ENCODE results near the gene CP. TPM values are rescaled to one million over a fixed set of nuclear protein-coding genes. Genes with fewer than 3 reads are reported as not detected.

The CP gene
- total and polyA plus RNA-seq, 10 donors = 16.1 to 121 (median 71.7) TPM

DNA sequence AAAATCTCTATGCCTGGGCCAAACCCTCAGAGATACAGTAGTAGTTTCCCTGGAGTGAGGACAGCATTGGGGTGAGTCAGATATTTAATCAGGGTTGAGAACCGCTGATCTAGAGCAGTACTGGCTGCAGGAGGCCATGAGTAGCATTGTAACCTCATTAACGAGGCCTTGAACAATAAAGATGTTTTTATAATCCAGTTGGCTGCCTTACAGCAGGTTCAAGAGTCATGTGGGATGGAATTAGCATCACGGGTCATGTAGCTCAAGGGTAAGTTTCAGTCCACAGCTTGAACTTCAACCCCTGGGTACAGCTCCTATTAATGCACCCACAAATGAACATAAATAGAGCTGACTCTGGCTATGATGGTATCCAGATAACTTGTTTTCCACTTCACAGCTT, 87.1 kb downstream of the CP start:
- DNase-seq = no peak
- Histone ChIP-seq H3K9me3 (no peaks in the 10 kb centered on the region), H3K27me3 (replicated peaks in 1 of 7) (no peaks in the 10 kb centered on the region), H3K4me1 (peaks cover 16 to 80% (median 34%) of the 10 kb centered on the region in 6 donors), H3K4me3 (no peak overlapping the region), H3K27ac (peak overlapping the region in 6 of 8 donors; percentile 7 to 41 (median 28)), H3K36me3 (peaks cover 0 to 9% (median 0%) of the 10 kb centered on the region in 6 donors)
- TF ChIP-seq POLR2AphosphoS5 (IDR thresholded peaks at IDR 0.05) = peak in 1 of 3 donors; percentile 59
- TF ChIP-seq, protein P1, sequence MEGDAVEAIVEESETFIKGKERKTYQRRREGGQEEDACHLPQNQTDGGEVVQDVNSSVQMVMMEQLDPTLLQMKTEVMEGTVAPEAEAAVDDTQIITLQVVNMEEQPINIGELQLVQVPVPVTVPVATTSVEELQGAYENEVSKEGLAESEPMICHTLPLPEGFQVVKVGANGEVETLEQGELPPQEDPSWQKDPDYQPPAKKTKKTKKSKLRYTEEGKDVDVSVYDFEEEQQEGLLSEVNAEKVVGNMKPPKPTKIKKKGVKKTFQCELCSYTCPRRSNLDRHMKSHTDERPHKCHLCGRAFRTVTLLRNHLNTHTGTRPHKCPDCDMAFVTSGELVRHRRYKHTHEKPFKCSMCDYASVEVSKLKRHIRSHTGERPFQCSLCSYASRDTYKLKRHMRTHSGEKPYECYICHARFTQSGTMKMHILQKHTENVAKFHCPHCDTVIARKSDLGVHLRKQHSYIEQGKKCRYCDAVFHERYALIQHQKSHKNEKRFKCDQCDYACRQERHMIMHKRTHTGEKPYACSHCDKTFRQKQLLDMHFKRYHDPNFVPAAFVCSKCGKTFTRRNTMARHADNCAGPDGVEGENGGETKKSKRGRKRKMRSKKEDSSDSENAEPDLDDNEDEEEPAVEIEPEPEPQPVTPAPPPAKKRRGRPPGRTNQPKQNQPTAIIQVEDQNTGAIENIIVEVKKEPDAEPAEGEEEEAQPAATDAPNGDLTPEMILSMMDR (IDR thresholded peaks at IDR 0.05 in 8 of 11, conservative IDR thresholded peaks at IDR 0.05 in 3 of 11) = no peak
- no peak for TF ChIP-seq POLR2A (IDR thresholded peaks at IDR 0.05)
- intact Hi-C loops (cut with DNase I; ENCODE audit: low total_unique reads) = no loop called here
- WGBS, 5 donors = 69 to 79% (median 74%) methylated on average over 3 of the region's 3 CpGs

GRCh38 chr3:149131589-149131988, 90.0 kb downstream of the CP start:
- H3K4me3 ChIP-seq = peak overlapping the region in 3 of 8 donors; percentile 93 to 99 (median 99)
- no peak for TF ChIP-seq POLR2AphosphoS5 (IDR thresholded peaks at IDR 0.05)
- TF ChIP-seq POLR2A (IDR thresholded peaks at IDR 0.05) = no peak
- TF ChIP-seq, protein P1 (IDR thresholded peaks at IDR 0.05 in 8 of 11, conservative IDR thresholded peaks at IDR 0.05 in 3 of 11) = no peak
- peaks cover 0 to 9% (median 0%) of the 10 kb centered on the region in 6 donors for H3K36me3 ChIP-seq
- H3K27ac ChIP-seq = peak overlapping the region in 6 of 8 donors; percentile 29 to 95 (median 91)
- H3K9me3 ChIP-seq = no peaks in the 10 kb centered on the region
- intact Hi-C loops (cut with DNase I; ENCODE audit: low total_unique reads) = no loop called here
- no peaks in the 10 kb centered on the region for H3K27me3 ChIP-seq (replicated peaks in 1 of 7)
- WGBS, 5 donors = 57 to 75% (median 68%) methylated on average over 4 of the region's 4 CpGs
- no peak for DNase-seq
- H3K4me1 ChIP-seq = peaks cover 16 to 78% (median 41%) of the 10 kb centered on the region in 6 donors

- WGBS, 5 donors = 0 to 1% (median 1%) methylated on average over 31 to 84 of the region's 84 CpGs
- intact Hi-C loops (cut with DNase I; ENCODE audit: low total_unique reads) = no loop called here
- H3K4me1 ChIP-seq = peaks cover 16 to 60% (median 39%) of the 10 kb centered on the region in 6 donors
- H3K27ac ChIP-seq = peak within 1 kb of the TSS; percentile 79 to 95 (median 90)
- H3K9me3 ChIP-seq = no peaks in the 10 kb centered on the region
- TF ChIP-seq POLR2AphosphoS5 (IDR thresholded peaks at IDR 0.05) (peak; percentile 97 to 98 (median 97)), POLR2A (IDR thresholded peaks at IDR 0.05) (peak; percentile 41 to 82 (median 81))
- TF ChIP-seq, protein P1 (IDR thresholded peaks at IDR 0.05 in 8 of 11, conservative IDR thresholded peaks at IDR 0.05 in 3 of 11) = peak in 6 of 11 experiments; percentile 5 to 59 (median 30)
- H3K27me3 ChIP-seq (replicated peaks in 1 of 7) = no peaks in the 10 kb centered on the region
- H3K4me3 ChIP-seq = peak within 1 kb of the TSS; percentile 66 to 99 (median 94)
- H3K36me3 ChIP-seq = peaks cover 0 to 3% (median 0%) of the 10 kb centered on the region in 6 donors
- peak; percentile 99 for DNase-seq
These were observed 92.1 kb downstream of the CP start, which contains the start of gene HPS3 for GRCh38 chr3:149129326-149130205. Gene HPS3, plus strand, starts transcription at chr3:149129638. Its CDS starts 86 bp downstream, at chr3:149129724.

GRCh38 chr3:149128821-149129220, 92.8 kb downstream of the CP start:
- peak overlapping the region; percentile 79 to 95 (median 90) for H3K27ac ChIP-seq
- H3K9me3 ChIP-seq = no peaks in the 10 kb centered on the region
- no peaks in the 10 kb centered on the region for H3K36me3 ChIP-seq
- TF ChIP-seq, protein P1 (IDR thresholded peaks at IDR 0.05 in 8 of 11, conservative IDR thresholded peaks at IDR 0.05 in 3 of 11) = no peak
- TF ChIP-seq POLR2AphosphoS5 (IDR thresholded peaks at IDR 0.05) = no peak
- no peak for TF ChIP-seq POLR2A (IDR thresholded peaks at IDR 0.05)
- intact Hi-C loops (cut with DNase I; ENCODE audit: low total_unique reads) = no loop called here
- H3K4me1 ChIP-seq = peaks cover 16 to 52% (median 36%) of the 10 kb centered on the region in 6 donors
- 2 to 12% (median 10%) methylated on average over 4 of the region's 4 CpGs for WGBS, 5 donors
- no peaks in the 10 kb centered on the region for H3K27me3 ChIP-seq (replicated peaks in 1 of 7)
- no peak for DNase-seq
- H3K4me3 ChIP-seq = peak overlapping the region; percentile 66 to 99 (median 94)

Data from spleen (tissue), 11 donors.